PC-9 (cell line): Measurements from ENCODE around the gene CNTN5. TPM values are rescaled to one million over a fixed set of nuclear protein-coding genes. Genes with fewer than 3 reads are reported as not detected.

Experiments
- BruUV-seq: library from RNA; stranded (reverse); fragments of 400-500 nt; replicated peaks from 2 replicates; lab custom pipeline; 2021; lab: Mats Ljungman, UMichigan
- CTCF ChIA-PET: fragments of 300-600 bp; sonication (Branson Sonifier 250); formaldehyde crosslinking; loops from one replicate; lab custom pipeline; 2022; ENCODE audit warnings: antibody characterized with exemption; lab: Charles Lee
- POLR2A ChIA-PET: fragments of 300-600 bp; sonication (Branson Sonifier 250); formaldehyde crosslinking; loops from one replicate; lab custom pipeline; 2022; ENCODE audit warnings: antibody characterized with exemption; ENCODE audit not compliant: unreplicated experiment; lab: Charles Lee
- DNase-seq, 2 experiments: peaks; one replicate each; pipeline versions ENCODE4 v3.0.0 to v3.0.0-alpha.2; 2015 to 2022; ENCODE audit warnings: mixed read lengths in 1 of 2
- H2AFZ ChIP-seq: fragments of 200-600 bp; sonication (generic); 2 replicates; pipeline ENCODE4 v1.8.1; 2017; ENCODE audit warnings: antibody characterized with exemption
- H3F3A ChIP-seq: fragments of 200-600 bp; sonication (generic); 2 replicates; pipeline ENCODE4 v1.8.1; 2017; ENCODE audit warnings: antibody characterized with exemption, mild to moderate bottlenecking, low read depth; ENCODE audit not compliant: insufficient read depth
- H3K27ac ChIP-seq: fragments of 200-600 bp; sonication (generic); 2 replicates; pipeline ENCODE4 v1.6.1; 2016; ENCODE audit warnings: mixed run types
- H3K27me3 ChIP-seq: fragments of 200-600 bp; sonication (generic); 2 replicates; pipeline ENCODE4 v1.6.1; 2016; ENCODE audit warnings: low read depth, mixed run types; ENCODE audit not compliant: insufficient read depth
- H3K36me3 ChIP-seq: fragments of 200-600 bp; sonication (generic); 2 replicates; pipeline ENCODE4 v1.6.1; 2016; ENCODE audit warnings: low read depth, mixed run types
- H3K4me1 ChIP-seq: fragments of 200-600 bp; sonication (generic); replicated peaks from 2 replicates; pipeline ENCODE4 v1.6.1; 2016; ENCODE audit warnings: mixed run types; ENCODE audit not compliant: insufficient read depth
- H3K4me2 ChIP-seq: fragments of 200-600 bp; sonication (generic); 2 replicates; pipeline ENCODE4 v1.6.1; 2017; ENCODE audit warnings: mixed run types
- H3K4me3 ChIP-seq: fragments of 200-600 bp; sonication (generic); 2 replicates; pipeline ENCODE4 v1.6.1; 2016; ENCODE audit warnings: mixed run types
- H3K79me2 ChIP-seq: fragments of 200-600 bp; sonication (generic); 2 replicates; pipeline ENCODE4 v1.6.1; 2017; ENCODE audit warnings: low read depth, mixed run types
- H3K9me2 ChIP-seq: fragments of 200-600 bp; sonication (generic); 2 replicates; pipeline ENCODE4 v1.8.1; 2017; ENCODE audit warnings: mild to moderate bottlenecking; ENCODE audit not compliant: insufficient read depth
- H3K9me3 ChIP-seq: fragments of 200-600 bp; sonication (generic); 2 replicates; pipeline ENCODE4 v1.8.1; 2016; ENCODE audit warnings: low read depth; ENCODE audit not compliant: insufficient read depth
- H4K20me1 ChIP-seq: fragments of 200-600 bp; sonication (generic); 2 replicates; pipeline ENCODE4 v1.8.1; 2017; ENCODE audit not compliant: insufficient read depth
- CTCF ChIP-seq: fragments of 200-600 bp; sonication (generic); conservative IDR thresholded peaks from 2 replicates; pipeline ENCODE4 v1.6.1; 2017; ENCODE audit warnings: mixed run types, antibody characterized with exemption, mild to moderate bottlenecking, moderate library complexity
- EZH2 ChIP-seq: fragments of 200-600 bp; sonication (generic); IDR thresholded peaks from 2 replicates; pipeline ENCODE4 v1.8.0; 2017; ENCODE audit warnings: antibody characterized with exemption, low read depth
- intact Hi-C: fragments of 100-400 bp; cut with micrococcal nuclease; formaldehyde crosslinking; loops from one replicate; pipeline ENCODE4 v1.10.0; 2022; ENCODE audit not compliant: unreplicated experiment
- total RNA-seq: library from RNA; stranded (reverse); gene quantifications from 2 replicates; pipeline ENCODE4 v1.2.3, GENCODE V29; 2021

Gene CNTN5
- total RNA-seq, 1 experiment from 2014 or later: not detected

GRCh38 chr11:99638073-99638553 lies 617.4 kb downstream of the CNTN5 start:
- Histone ChIP-seq H4K20me1 (no peaks in the 10 kb centered on the region), H3K9me2 (peaks cover 6% of the 10 kb centered on the region; the same call in 1 of the 2 replicates), H3K4me3 (no peak overlapping the region), H3K27me3 (no peaks in the 10 kb centered on the region), H3K27ac (no peak overlapping the region), H3K4me2 (no peak overlapping the region), H3F3A (no peaks in the 10 kb centered on the region), H3K36me3 (no peaks in the 10 kb centered on the region), H3K4me1 (no peaks in the 10 kb centered on the region), H2AFZ (no peak overlapping the region), H3K79me2 (no peaks in the 10 kb centered on the region), H3K9me3 (peaks cover 4% of the 10 kb centered on the region; the same call in 1 of the 2 replicates)
- intact Hi-C loops: no loop called here
- ChIA-PET POLR2A (no interaction called here), CTCF (no interaction called here)
- TF ChIP-seq CTCF (no peak), EZH2 (no peak)
- BruUV-seq: no TSS peak
- DNase-seq: no peak

- no peak overlapping the region for H3K27ac ChIP-seq
- H3K4me1 ChIP-seq: no peaks in the 10 kb centered on the region
- peaks cover 4% of the 10 kb centered on the region; the same call in 1 of the 2 replicates for H3K9me3 ChIP-seq
- POLR2A ChIA-PET: interaction anchor here (0.6 to 0.7 kb wide), 2 partner anchors 150 to 1361 kb away, joined by 4 to 11 read pairs; no protein-coding TSS in a partner anchor
- H3K4me3 ChIP-seq: no peak overlapping the region
- H3K9me2 ChIP-seq: no peaks in the 10 kb centered on the region; the same call in 1 of the 2 replicates
- H2AFZ ChIP-seq: no peak overlapping the region
- DNase-seq: no peak
- CTCF ChIA-PET: no interaction called here
- TF ChIP-seq CTCF (no peak), EZH2 (no peak)
- no peak overlapping the region for H3K4me2 ChIP-seq
- BruUV-seq: no TSS peak
- H3K36me3 ChIP-seq: no peaks in the 10 kb centered on the region
- H4K20me1 ChIP-seq: no peaks in the 10 kb centered on the region
- intact Hi-C loops: no loop called here
- no peaks in the 10 kb centered on the region for H3K79me2 ChIP-seq
- H3F3A ChIP-seq: no peaks in the 10 kb centered on the region
- H3K27me3 ChIP-seq: no peaks in the 10 kb centered on the region
These were observed 619.9 kb downstream of the CNTN5 start for GRCh38 chr11:99640671-99641070.

GRCh38 chr11:99645934-99646333 lies 625.2 kb downstream of the CNTN5 start:
- no peaks in the 10 kb centered on the region for H3K79me2 ChIP-seq
- no peak overlapping the region for H3K4me3 ChIP-seq
- no peak overlapping the region for H2AFZ ChIP-seq
- ChIA-PET POLR2A (no interaction called here), CTCF (no interaction called here)
- H3K4me1 ChIP-seq: no peaks in the 10 kb centered on the region
- H3F3A ChIP-seq: no peaks in the 10 kb centered on the region
- H4K20me1 ChIP-seq: no peaks in the 10 kb centered on the region
- H3K36me3 ChIP-seq: no peaks in the 10 kb centered on the region
- BruUV-seq: no TSS peak
- no peaks in the 10 kb centered on the region for H3K9me2 ChIP-seq
- DNase-seq: no peak
- H3K4me2 ChIP-seq: no peak overlapping the region
- TF ChIP-seq CTCF: no peak
- TF ChIP-seq EZH2: no peak
- intact Hi-C loops: no loop called here
- no peaks in the 10 kb centered on the region for H3K27me3 ChIP-seq
- H3K27ac ChIP-seq: no peak overlapping the region
- peaks cover 1% of the 10 kb centered on the region; the same call in 1 of the 2 replicates for H3K9me3 ChIP-seq
